H54 (cell line): ENCODE measurements around the gene PSMA5.

Experiments
- DNase-seq: peaks from one replicate; pipeline ENCODE4 v3.0.0; 2011; ENCODE audit warnings: low spot score, mixed read lengths; ENCODE audit not compliant: insufficient read length
- FAIRE-seq: peaks from 3 replicates; lab custom pipeline; 2011; peaks lifted over from hg19 to GRCh38; lab: Jason Lieb, UNC
- POLR2A ChIP-seq: IDR thresholded peaks from 2 replicates; pipeline ENCODE4 v1.6.1; 2011; ENCODE audit warnings: low read depth, mild to moderate bottlenecking, low read length

Gene PSMA5

GRCh38 chr1:109356915-109357314, 69.3 kb downstream of the PSMA5 start:
- no peak for TF ChIP-seq POLR2A
- DNase-seq, result no peak
- FAIRE-seq, result no peak

- TF ChIP-seq POLR2A, result no peak
- DNase-seq (no peak), FAIRE-seq (no peak)
These were observed 69.7 kb downstream of the PSMA5 start for GRCh38 chr1:109356505-109356904.

- DNase-seq (no peak), FAIRE-seq (no peak)
- no peak for TF ChIP-seq POLR2A
These were observed 71.3 kb downstream of the PSMA5 start for GRCh38 chr1:109354929-109355328.

- DNase-seq, result no peak
- no peak for TF ChIP-seq POLR2A
- no peak for FAIRE-seq
These were observed 74.8 kb downstream of the PSMA5 start for GRCh38 chr1:109351457-109351856.

- DNase-seq (no peak), FAIRE-seq (no peak)
- no peak for TF ChIP-seq POLR2A
These were observed 75.6 kb downstream of the PSMA5 start for GRCh38 chr1:109350655-109351054.

- DNase-seq (no peak), FAIRE-seq (no peak)
- no peak for TF ChIP-seq POLR2A
These were observed 76.1 kb downstream of the PSMA5 start for GRCh38 chr1:109350182-109350581.
